ENCODE data around the gene DCBLD1. TPM values are rescaled to one million over a fixed set of nuclear protein-coding genes. Genes with fewer than 3 reads are reported as not detected.

Gene DCBLD1
- total RNA-seq, 4 donors from 2014 or later = 6.9 to 13.2 (median 10.0) TPM

- no peaks in the 10 kb centered on the region for H3K27me3 ChIP-seq
- DNase-seq (ENCODE audit: low spot score in 2 of 2) = no peak
- WGBS, 2 donors = 20 to 28% methylated on average over 3 of the region's 3 CpGs
- peaks cover 0 to 7% (median 0%) of the 10 kb centered on the region in 4 donors for H3K4me1 ChIP-seq
- TF ChIP-seq CTCF (IDR thresholded peaks at IDR 0.05) (no peak), POLR2A (IDR thresholded peaks at IDR 0.05) (no peak), EP300 (IDR thresholded peaks at IDR 0.05) (no peak)
- H3K9me3 ChIP-seq = no peaks in the 10 kb centered on the region
- H3K27ac ChIP-seq = no peak overlapping the region
- H3K4me3 ChIP-seq = no peak overlapping the region
- H3K36me3 ChIP-seq = no peaks in the 10 kb centered on the region
Measured at GRCh38 chr6:117555262-117555849, 72.9 kb downstream of the DCBLD1 start.

- H3K27me3 ChIP-seq = no peaks in the 10 kb centered on the region
- H3K9me3 ChIP-seq = no peaks in the 10 kb centered on the region
- 19 to 21% methylated on average over 5 of the region's 5 CpGs for WGBS, 2 donors
- peak; percentile 42 to 83 for DNase-seq (ENCODE audit: low spot score in 2 of 2)
- no peak overlapping the region for H3K27ac ChIP-seq
- H3K36me3 ChIP-seq = peaks cover 0 to 3% (median 0%) of the 10 kb centered on the region in 3 donors
- TF ChIP-seq EP300 (IDR thresholded peaks at IDR 0.05) (no peak), CTCF (IDR thresholded peaks at IDR 0.05) (peak; percentile 76 to 84 (median 79))
- H3K4me1 ChIP-seq = peaks cover 0 to 7% (median 0%) of the 10 kb centered on the region in 4 donors
- H3K4me3 ChIP-seq = no peak overlapping the region
Measured at GRCh38 chr6:117555882-117556498, 73.5 kb downstream of the DCBLD1 start.

DNA sequence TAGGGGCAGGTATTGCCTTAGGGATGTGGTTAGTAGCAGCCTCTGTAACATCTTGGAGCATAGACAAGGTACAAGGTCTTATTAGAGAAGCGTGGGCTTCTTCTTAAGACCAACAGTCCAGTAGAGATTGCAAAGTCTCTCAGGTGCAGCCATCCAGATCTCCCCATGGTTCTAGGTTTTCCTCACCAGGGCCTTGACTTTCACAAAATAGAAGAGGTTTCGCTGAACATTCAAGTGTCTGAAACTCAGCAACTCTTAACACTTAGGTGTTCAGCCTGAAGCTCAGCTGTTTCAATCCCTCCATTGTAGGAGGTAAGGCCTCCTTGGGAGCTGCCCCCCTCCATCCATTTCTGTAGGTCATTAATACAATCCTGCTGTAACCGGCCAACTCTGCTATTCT lies 75.5 kb downstream of the DCBLD1 start:
- peaks cover 0 to 7% (median 0%) of the 10 kb centered on the region in 4 donors for H3K4me1 ChIP-seq
- H3K27ac ChIP-seq = no peak overlapping the region
- WGBS, 2 donors = 68 to 69% methylated on average over 3 of the region's 3 CpGs
- no peak overlapping the region for H3K4me3 ChIP-seq
- H3K36me3 ChIP-seq = peaks cover 0 to 19% (median 0%) of the 10 kb centered on the region in 3 donors
- no peaks in the 10 kb centered on the region for H3K9me3 ChIP-seq
- no peaks in the 10 kb centered on the region for H3K27me3 ChIP-seq
- TF ChIP-seq POLR2A (IDR thresholded peaks at IDR 0.05) = no peak
- TF ChIP-seq CTCF (IDR thresholded peaks at IDR 0.05) = no peak
- no peak for TF ChIP-seq EP300 (IDR thresholded peaks at IDR 0.05)
- no peak for DNase-seq (ENCODE audit: low spot score in 2 of 2)

DNA sequence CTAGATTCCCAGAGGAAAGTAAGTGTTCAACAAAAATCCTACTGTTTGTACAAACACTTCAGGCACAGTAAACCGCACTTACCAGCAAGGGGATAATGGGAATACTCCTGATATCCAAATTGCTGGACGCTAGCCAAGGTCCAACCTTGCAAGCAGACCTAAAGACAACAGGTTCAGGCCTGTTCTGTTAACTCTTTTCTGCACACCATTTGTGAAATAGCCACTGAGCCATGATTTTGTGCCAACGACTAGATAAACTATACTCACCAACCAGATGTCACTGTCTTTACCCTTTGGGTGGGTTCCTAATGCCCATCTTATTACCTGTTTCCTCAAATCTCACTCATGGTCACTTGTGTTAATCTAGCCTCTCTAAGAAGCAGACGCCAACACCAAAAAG lies 76.3 kb downstream of the DCBLD1 start:
- no peaks in the 10 kb centered on the region for H3K9me3 ChIP-seq
- H3K27ac ChIP-seq = no peak overlapping the region
- TF ChIP-seq POLR2A (IDR thresholded peaks at IDR 0.05) = no peak
- no peak for TF ChIP-seq EP300 (IDR thresholded peaks at IDR 0.05)
- no peak for TF ChIP-seq CTCF (IDR thresholded peaks at IDR 0.05)
- no peaks in the 10 kb centered on the region for H3K27me3 ChIP-seq
- peaks cover 0 to 25% (median 0%) of the 10 kb centered on the region in 3 donors for H3K36me3 ChIP-seq
- WGBS, 2 donors = 86 to 88% methylated on average over 4 of the region's 4 CpGs
- peaks cover 0 to 7% (median 0%) of the 10 kb centered on the region in 4 donors for H3K4me1 ChIP-seq
- H3K4me3 ChIP-seq = no peak overlapping the region
- no peak for DNase-seq (ENCODE audit: low spot score in 2 of 2)

- no peak for TF ChIP-seq POLR2A (IDR thresholded peaks at IDR 0.05)
- no peak for TF ChIP-seq CTCF (IDR thresholded peaks at IDR 0.05)
- TF ChIP-seq EP300 (IDR thresholded peaks at IDR 0.05) = no peak
- no peaks in the 10 kb centered on the region for H3K27me3 ChIP-seq
- H3K9me3 ChIP-seq = no peaks in the 10 kb centered on the region
- no peak overlapping the region for H3K4me3 ChIP-seq
- H3K4me1 ChIP-seq = peaks cover 0 to 7% (median 0%) of the 10 kb centered on the region in 4 donors
- DNase-seq (ENCODE audit: low spot score in 2 of 2) = no peak
- H3K36me3 ChIP-seq = peaks cover 0 to 25% (median 0%) of the 10 kb centered on the region in 3 donors
- 75 to 84% methylated on average over 4 of the region's 4 CpGs for WGBS, 2 donors
- no peak overlapping the region for H3K27ac ChIP-seq
Measured at GRCh38 chr6:117559299-117559698, 76.8 kb downstream of the DCBLD1 start.

Measured in tibial nerve (tissue), 4 donors.